Measurements from ENCODE around the gene IL24. TPM values are rescaled to one million over a fixed set of nuclear protein-coding genes. Genes with fewer than 3 reads are reported as not detected.

IL24 gene
- total RNA-seq, 1 experiment from 2014 or later, result not detected

GRCh38 chr1:206926286-206926685, 29.0 kb downstream of the IL24 start:
- no peak for TF ChIP-seq CBX3 (IDR thresholded peaks at IDR 0.05; ENCODE audit: low read depth)
- no peak for TF ChIP-seq EZH2 (IDR thresholded peaks at IDR 0.05)
- no peak for TF ChIP-seq YY1 (IDR thresholded peaks at IDR 0.05; ENCODE audit: extremely low read depth, insufficient replicate concordance, low read depth, low read length)
- TF ChIP-seq ZBTB33 (IDR thresholded peaks at IDR 0.05; ENCODE audit: extremely low read depth, insufficient replicate concordance, low read length), result no peak
- TF ChIP-seq POLR2AphosphoS5 (IDR thresholded peaks at IDR 0.05; ENCODE audit: low read depth, low read length), result no peak
- no peak for TF ChIP-seq ATF3 (IDR thresholded peaks at IDR 0.05)
- TF ChIP-seq ZNF274 (IDR thresholded peaks at IDR 0.05; ENCODE audit: low read depth, low read length), result no peak
- TF ChIP-seq EGR1 (IDR thresholded peaks at IDR 0.05; ENCODE audit: low read depth), result no peak
- no peak for TF ChIP-seq FOSL1 (IDR thresholded peaks at IDR 0.05; ENCODE audit: low read depth)
- TF ChIP-seq MAX (IDR thresholded peaks at IDR 0.05), result no peak
- TF ChIP-seq CEBPB (IDR thresholded peaks at IDR 0.05; ENCODE audit: low read depth), result no peak
- TF ChIP-seq TCF7L2 (IDR thresholded peaks at IDR 0.05; ENCODE audit: borderline replicate concordance, extremely low read depth, insufficient read depth, insufficient read length), result no peak
- no peak for TF ChIP-seq POLR2A (IDR thresholded peaks at IDR 0.05; ENCODE audit: borderline replicate concordance, extremely low read depth, insufficient read depth, insufficient read length)
- no peak for TF ChIP-seq ELF1 (IDR thresholded peaks at IDR 0.05; ENCODE audit: borderline replicate concordance, low read depth)
- TF ChIP-seq SP1 (IDR thresholded peaks at IDR 0.05; ENCODE audit: low read depth), result no peak
- no peak for TF ChIP-seq REST (IDR thresholded peaks at IDR 0.05; ENCODE audit: low read depth)
- TF ChIP-seq CTCF (IDR thresholded peaks at IDR 0.05 in 2 of 3, conservative IDR thresholded peaks at IDR 0.05 in 1 of 3; ENCODE audit: borderline replicate concordance in 1 of 3, insufficient read depth in 1 of 3, low read depth in 2 of 3, low read length in 2 of 3), result no peak
- TF ChIP-seq EZH2phosphoT487 (IDR thresholded peaks at IDR 0.05; ENCODE audit: borderline replicate concordance), result no peak
- no peak for TF ChIP-seq JUND (IDR thresholded peaks at IDR 0.05)
- ChIA-PET RAD21 (ENCODE audit: low non-redundant PET in 1 of 2, low total read pairs in 2 of 2, uncharacterized antibody in 2 of 2, unreplicated experiment in 2 of 2) (no interaction called here), POLR2A (interaction anchor here (0.6 kb wide), 1 partner anchor 20 kb away, joined by 8 read pairs; no protein-coding TSS in a partner anchor), CTCF (interaction anchor here (0.8 to 1.9 kb wide), 3 partner anchors 10 to 189 kb away, joined by 3 to 9 read pairs (median 3); no protein-coding TSS in a partner anchor)
- Histone ChIP-seq H4K20me1 (ENCODE audit: insufficient read depth) (no peaks in the 10 kb centered on the region), H3K79me2 (ENCODE audit: insufficient read depth, low read length) (no peaks in the 10 kb centered on the region), H3K4me3 (replicated peaks in 1 of 2; ENCODE audit: low read depth in 1 of 2, low read length in 2 of 2) (no peak overlapping the region), H3K9me2 (ENCODE audit: insufficient read depth) (no peaks in the 10 kb centered on the region), H3K4me1 (ENCODE audit: control insufficient read depth in 1 of 2, insufficient read depth in 2 of 2, low read length in 2 of 2) (peaks cover 0 to 9% of the 10 kb centered on the region in 2 experiments; a peak in 2 of 4 replicates), H2AFZ (ENCODE audit: low read depth, low read length, poor library complexity, severe bottlenecking) (no peak overlapping the region), H3K9ac (ENCODE audit: low read length) (no peak overlapping the region), H3K9me3 (ENCODE audit: control insufficient read depth in 1 of 2, insufficient read depth in 1 of 2, low read depth in 1 of 2, low read length in 2 of 2) (no peaks in the 10 kb centered on the region), H3K27me3 (ENCODE audit: insufficient read depth, low read length) (no peaks in the 10 kb centered on the region), H3K27ac (ENCODE audit: low read depth, low read length) (no peak overlapping the region), H3K4me2 (ENCODE audit: low read length) (no peak overlapping the region), H3K36me3 (ENCODE audit: control insufficient read depth in 1 of 2, insufficient read depth in 2 of 2, low read length in 2 of 2) (no peaks in the 10 kb centered on the region)
- BruUV-seq (replicated peaks), result no TSS peak
- DNase-seq (ENCODE audit: low read depth, low spot score) (no peak), ATAC-seq (no peak)
- intact Hi-C loops (cut with micrococcal nuclease), result no loop called here
